ENCODE measurements around the gene MARK3.

DNA sequence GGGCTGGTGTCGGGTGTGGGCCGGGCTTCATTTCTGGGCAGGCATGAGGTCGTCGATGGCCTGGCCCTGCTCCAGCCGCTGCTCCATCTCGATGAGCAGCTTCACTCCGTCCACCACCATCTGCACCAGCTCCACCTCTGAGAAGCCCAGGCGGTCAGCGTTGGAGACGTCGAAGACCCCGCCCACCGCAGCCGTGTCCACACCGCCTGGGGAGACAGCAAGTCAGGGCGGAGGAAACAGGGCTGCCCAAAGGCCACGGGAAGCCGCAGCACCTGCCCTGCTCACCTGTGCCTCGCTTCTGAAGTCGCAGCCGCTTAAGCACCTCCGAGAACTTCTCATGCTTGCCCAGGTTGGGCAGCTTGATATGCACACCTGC, 134.6 kb downstream of the MARK3 start:
- no peak for TF ChIP-seq CTCF (IDR thresholded peaks at IDR 0.05)
- no peak for TF ChIP-seq POLR2A (IDR thresholded peaks at IDR 0.05)
- no peak for TF ChIP-seq EP300 (IDR thresholded peaks at IDR 0.05)
- no peak for TF ChIP-seq POLR2AphosphoS5 (IDR thresholded peaks at IDR 0.05)
